ENCODE data around the gene MS4A10.

- TF ChIP-seq CTCF (IDR thresholded peaks at IDR 0.05; ENCODE audit: borderline replicate concordance, extremely low read depth, low read length, poor library complexity, severe bottlenecking) (no peak), EZH2 (IDR thresholded peaks at IDR 0.05; ENCODE audit: borderline replicate concordance, low read depth, low read length, severe bottlenecking) (no peak)
Observed at GRCh38 chr11:60783141-60783484, 2.0 kb upstream of the MS4A10 start.

Data from DND-41 (cell line).